Measurements from ENCODE around the gene PKDREJ.
A peak's percentile ranks its signal among the peaks of the same experiment; 100 is the strongest.

The PKDREJ gene

DNA sequence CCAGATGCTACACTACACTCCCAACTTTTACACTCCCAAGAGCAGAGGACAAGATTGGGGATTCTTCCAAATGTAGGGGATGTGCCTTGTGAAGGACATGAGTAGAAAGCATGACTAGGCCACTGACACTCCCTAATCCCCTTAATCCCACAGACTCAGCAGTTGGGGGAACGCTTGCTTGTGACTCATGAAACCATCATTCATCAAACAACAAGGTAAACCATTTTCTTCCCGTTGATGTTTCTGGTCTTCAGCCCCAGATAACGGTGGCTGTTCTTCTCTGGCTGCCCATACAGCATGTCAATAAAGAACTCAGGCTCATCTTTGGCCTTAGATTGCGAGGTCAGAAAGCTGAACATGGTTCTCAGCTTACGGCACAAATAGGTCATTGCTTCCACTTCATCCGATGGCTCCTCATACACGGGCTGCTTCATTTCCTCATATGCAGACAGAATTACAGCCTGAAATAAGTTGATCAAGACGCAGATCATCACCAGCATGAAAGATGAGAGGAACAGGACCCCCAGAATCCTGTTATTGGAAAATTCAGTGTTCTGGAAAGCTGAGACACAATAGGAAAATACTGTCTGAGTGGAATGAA, 6.7 kb downstream of the PKDREJ start:
- TF ChIP-seq CTBP1 (IDR thresholded peaks at IDR 0.05; ENCODE audit: borderline replicate concordance) (no peak), LEF1 (IDR thresholded peaks at IDR 0.05; ENCODE audit: borderline replicate concordance) (no peak), ARNT (IDR thresholded peaks at IDR 0.05) (no peak), SUZ12 (IDR thresholded peaks at IDR 0.05) (no peak), BHLHE40 (IDR thresholded peaks at IDR 0.05; ENCODE audit: borderline replicate concordance) (no peak), FOXK2 (IDR thresholded peaks at IDR 0.05) (no peak), L3MBTL2 (conservative IDR thresholded peaks at IDR 0.05) (no peak), TARDBP (IDR thresholded peaks at IDR 0.05) (no peak)
- no peak for DNase-seq (ENCODE audit: extremely low spot score)
- ChIA-PET CTCF (no interaction called here), POLR2A (no interaction called here)

DNA sequence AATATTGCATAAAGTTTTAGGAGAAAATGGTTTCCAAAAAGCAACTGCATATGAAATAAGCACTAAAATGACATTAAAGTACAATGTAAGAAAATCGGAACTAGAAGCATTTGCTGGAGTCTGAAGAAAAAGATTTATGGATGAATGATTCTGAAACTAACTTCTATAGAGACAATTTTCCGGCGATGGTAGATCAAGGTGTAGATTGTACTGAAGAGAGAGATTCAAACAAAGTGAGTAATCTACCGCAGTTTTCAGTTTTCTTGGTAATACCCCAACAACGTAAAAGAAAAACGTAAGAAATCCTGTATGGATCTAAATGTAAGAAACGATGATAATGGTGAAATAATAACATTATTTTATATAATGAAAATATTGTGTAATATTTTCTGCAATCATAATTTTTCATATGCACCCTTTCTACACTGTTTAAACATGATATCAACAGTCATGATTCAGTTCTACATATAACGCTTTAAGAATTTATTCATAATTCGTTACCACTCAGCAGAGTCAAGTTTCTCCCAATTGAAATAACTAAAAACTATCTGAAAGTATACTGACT, 11.2 kb downstream of the PKDREJ start:
- CTCF ChIA-PET = no interaction called here
- DNase-seq (ENCODE audit: extremely low spot score) = no peak

DNA sequence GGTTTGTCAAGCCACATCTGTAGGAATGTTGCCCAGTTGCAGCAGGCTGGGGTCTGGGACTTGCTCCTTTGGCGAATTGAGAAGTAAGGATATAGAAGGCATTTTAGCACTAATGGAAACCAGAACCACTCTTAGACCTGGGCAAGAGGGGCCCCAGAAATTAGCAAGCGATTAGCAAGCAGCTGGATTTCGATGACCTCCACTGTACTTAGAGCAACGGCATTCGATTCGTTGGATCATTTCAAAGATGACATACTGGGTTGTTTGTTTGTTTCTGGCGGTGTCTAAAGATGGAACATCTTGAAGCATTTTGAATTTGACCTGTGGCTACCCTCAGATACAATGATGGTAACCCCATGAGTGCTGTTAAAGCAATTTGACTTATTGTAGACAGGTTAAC, 11.9 kb downstream of the PKDREJ start:
- TF ChIP-seq TARDBP (IDR thresholded peaks at IDR 0.05) (no peak), SP1 (IDR thresholded peaks at IDR 0.05) (no peak), HDGF (IDR thresholded peaks at IDR 0.05; ENCODE audit: borderline replicate concordance) (no peak), ARNT (IDR thresholded peaks at IDR 0.05) (no peak), FOXK2 (IDR thresholded peaks at IDR 0.05) (no peak), SUZ12 (IDR thresholded peaks at IDR 0.05) (no peak), CTBP1 (IDR thresholded peaks at IDR 0.05; ENCODE audit: borderline replicate concordance) (no peak), LEF1 (IDR thresholded peaks at IDR 0.05; ENCODE audit: borderline replicate concordance) (no peak), ELF4 (IDR thresholded peaks at IDR 0.05) (no peak), FOXA1 (IDR thresholded peaks at IDR 0.05) (no peak), L3MBTL2 (conservative IDR thresholded peaks at IDR 0.05) (no peak), FOXM1 (IDR thresholded peaks at IDR 0.05; ENCODE audit: borderline replicate concordance) (no peak), NFRKB (IDR thresholded peaks at IDR 0.05) (no peak), ZNF384 (IDR thresholded peaks at IDR 0.05) (no peak), BHLHE40 (IDR thresholded peaks at IDR 0.05; ENCODE audit: borderline replicate concordance) (no peak)
- TF ChIP-seq, protein P1, sequence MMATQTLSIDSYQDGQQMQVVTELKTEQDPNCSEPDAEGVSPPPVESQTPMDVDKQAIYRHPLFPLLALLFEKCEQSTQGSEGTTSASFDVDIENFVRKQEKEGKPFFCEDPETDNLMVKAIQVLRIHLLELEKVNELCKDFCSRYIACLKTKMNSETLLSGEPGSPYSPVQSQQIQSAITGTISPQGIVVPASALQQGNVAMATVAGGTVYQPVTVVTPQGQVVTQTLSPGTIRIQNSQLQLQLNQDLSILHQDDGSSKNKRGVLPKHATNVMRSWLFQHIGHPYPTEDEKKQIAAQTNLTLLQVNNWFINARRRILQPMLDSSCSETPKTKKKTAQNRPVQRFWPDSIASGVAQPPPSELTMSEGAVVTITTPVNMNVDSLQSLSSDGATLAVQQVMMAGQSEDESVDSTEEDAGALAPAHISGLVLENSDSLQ (IDR thresholded peaks at IDR 0.05) = no peak
- POLR2A ChIA-PET = interaction anchor here (1.6 kb wide), 1 partner anchor 50 kb away, joined by 6 read pairs; no protein-coding TSS in a partner anchor
- CTCF ChIA-PET = interaction anchor here (0.9 kb wide), 1 partner anchor 48 kb away, joined by 3 read pairs; no protein-coding TSS in a partner anchor
- no peak for DNase-seq (ENCODE audit: extremely low spot score)

More for the DNA sequence above, 11.2 kb downstream of the PKDREJ start:
- POLR2A ChIA-PET = no interaction called here
- TF ChIP-seq BHLHE40 (IDR thresholded peaks at IDR 0.05; ENCODE audit: borderline replicate concordance) (no peak), SP1 (IDR thresholded peaks at IDR 0.05) (no peak), FOXA1 (IDR thresholded peaks at IDR 0.05) (no peak), L3MBTL2 (conservative IDR thresholded peaks at IDR 0.05) (no peak), SUZ12 (IDR thresholded peaks at IDR 0.05) (no peak), LEF1 (IDR thresholded peaks at IDR 0.05; ENCODE audit: borderline replicate concordance) (no peak), ZNF384 (IDR thresholded peaks at IDR 0.05) (no peak), NFRKB (IDR thresholded peaks at IDR 0.05) (no peak), FOXK2 (IDR thresholded peaks at IDR 0.05) (no peak), TARDBP (IDR thresholded peaks at IDR 0.05) (no peak), FOXM1 (IDR thresholded peaks at IDR 0.05; ENCODE audit: borderline replicate concordance) (no peak), CTBP1 (IDR thresholded peaks at IDR 0.05; ENCODE audit: borderline replicate concordance) (no peak)
- TF ChIP-seq, protein P1 (IDR thresholded peaks at IDR 0.05) = no peak

DNA sequence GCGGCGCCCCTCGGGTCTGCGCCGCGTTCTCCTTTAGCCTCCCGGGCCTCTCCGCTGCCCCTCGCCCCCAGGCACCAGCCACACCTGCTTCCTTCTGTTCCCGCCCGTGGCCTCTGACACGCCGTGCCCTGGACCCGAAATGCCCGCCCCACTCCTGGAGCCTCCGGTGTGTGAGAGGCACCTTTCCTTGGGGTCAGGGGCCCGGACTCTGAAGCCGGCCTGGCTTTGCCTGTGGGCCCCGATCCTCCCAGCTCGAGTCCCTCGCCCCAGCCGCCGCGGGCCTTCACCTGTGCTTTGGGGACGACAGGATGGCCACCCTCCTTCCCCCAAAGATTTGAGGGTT, 12.4 kb downstream of the PKDREJ start:
- DNase-seq (ENCODE audit: extremely low spot score) = no peak
- CTCF ChIA-PET = interaction anchor here (0.9 kb wide), 1 partner anchor 49 kb away, joined by 3 read pairs; no protein-coding TSS in a partner anchor
- no peak for TF ChIP-seq ZNF384 (IDR thresholded peaks at IDR 0.05)
- no peak for TF ChIP-seq ELF4 (IDR thresholded peaks at IDR 0.05)
- TF ChIP-seq SP1 (IDR thresholded peaks at IDR 0.05) = no peak
- no peak for TF ChIP-seq L3MBTL2 (conservative IDR thresholded peaks at IDR 0.05)
- TF ChIP-seq ARNT (IDR thresholded peaks at IDR 0.05) = no peak
- no peak for TF ChIP-seq TARDBP (IDR thresholded peaks at IDR 0.05)
- no peak for TF ChIP-seq SUZ12 (IDR thresholded peaks at IDR 0.05)
- no peak for TF ChIP-seq NFRKB (IDR thresholded peaks at IDR 0.05)
- no peak for TF ChIP-seq LEF1 (IDR thresholded peaks at IDR 0.05; ENCODE audit: borderline replicate concordance)
- no peak for TF ChIP-seq FOXK2 (IDR thresholded peaks at IDR 0.05)
- no peak for TF ChIP-seq FOXA1 (IDR thresholded peaks at IDR 0.05)
- TF ChIP-seq BHLHE40 (IDR thresholded peaks at IDR 0.05; ENCODE audit: borderline replicate concordance) = no peak
- TF ChIP-seq CTBP1 (IDR thresholded peaks at IDR 0.05; ENCODE audit: borderline replicate concordance) = no peak
- TF ChIP-seq HDGF (IDR thresholded peaks at IDR 0.05; ENCODE audit: borderline replicate concordance) = no peak
- TF ChIP-seq, protein P1 (IDR thresholded peaks at IDR 0.05) = no peak
- TF ChIP-seq FOXM1 (IDR thresholded peaks at IDR 0.05; ENCODE audit: borderline replicate concordance) = no peak
- POLR2A ChIA-PET = interaction anchor here (0.9 to 1.6 kb wide), 12 partner anchors 9 to 128 kb away, joined by 3 to 11 read pairs (median 6); partner anchors contain the start of genes GTSE1, TRMU and TTC38

DNA sequence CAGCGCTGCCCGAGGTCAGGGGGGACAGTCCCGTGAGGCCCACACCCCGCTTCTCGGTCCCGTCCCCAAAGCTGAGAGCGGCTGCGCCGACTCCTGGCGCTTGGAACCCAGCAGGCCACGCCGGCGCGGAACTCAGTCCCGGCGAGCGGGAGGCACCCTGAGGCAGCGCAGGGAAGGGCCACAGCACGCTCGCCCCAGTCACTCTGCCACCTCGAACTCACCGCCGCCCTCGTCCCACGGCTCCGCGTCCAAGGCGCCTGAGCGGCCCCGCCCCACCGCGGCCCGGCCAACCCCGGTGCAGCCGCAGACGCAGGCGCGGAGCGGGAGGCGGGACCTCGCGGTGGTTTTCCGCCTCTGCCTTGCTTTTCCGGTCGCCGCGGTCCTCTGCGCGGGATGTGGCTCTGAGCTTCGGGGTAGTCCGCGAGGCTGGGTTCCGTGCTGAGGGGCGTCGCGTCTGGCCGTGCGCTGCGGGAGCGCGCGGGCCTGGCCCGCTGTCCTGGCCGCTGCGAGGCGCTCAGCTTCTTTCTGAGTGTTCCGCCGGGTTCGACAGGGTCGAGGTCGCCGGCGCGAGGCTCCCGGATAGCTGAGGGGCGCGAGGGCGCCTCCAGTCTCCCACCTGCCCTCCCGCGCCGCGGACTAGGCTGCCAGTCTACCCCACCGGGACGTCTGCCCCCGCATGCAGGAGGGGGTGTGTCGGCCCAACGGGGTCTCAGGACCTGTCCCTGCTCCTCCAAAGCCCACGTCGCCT, 12.9 kb downstream of the PKDREJ start, which contains the start of gene CDPF1:
TSS of gene CDPF1 (minus strand) at position 259 of the 748 bp plus-strand sequence. CDS start 2,009 bp downstream, outside the sequence.
- CTCF ChIA-PET = interaction anchor here (0.9 kb wide), 1 partner anchor 49 kb away, joined by 3 read pairs; no protein-coding TSS in a partner anchor
- TF ChIP-seq ZNF384 (IDR thresholded peaks at IDR 0.05) (no peak), SUZ12 (IDR thresholded peaks at IDR 0.05) (no peak), FOXM1 (IDR thresholded peaks at IDR 0.05; ENCODE audit: borderline replicate concordance) (no peak), CTBP1 (IDR thresholded peaks at IDR 0.05; ENCODE audit: borderline replicate concordance) (no peak), BHLHE40 (IDR thresholded peaks at IDR 0.05; ENCODE audit: borderline replicate concordance) (no peak), ARNT (IDR thresholded peaks at IDR 0.05) (no peak), ELF4 (IDR thresholded peaks at IDR 0.05) (peak; percentile 21; the same call in 1 of the 2 replicates), HDGF (IDR thresholded peaks at IDR 0.05; ENCODE audit: borderline replicate concordance) (no peak), FOXK2 (IDR thresholded peaks at IDR 0.05) (no peak), SP1 (IDR thresholded peaks at IDR 0.05) (no peak), FOXA1 (IDR thresholded peaks at IDR 0.05) (no peak), LEF1 (IDR thresholded peaks at IDR 0.05; ENCODE audit: borderline replicate concordance) (no peak), TARDBP (IDR thresholded peaks at IDR 0.05) (no peak), L3MBTL2 (conservative IDR thresholded peaks at IDR 0.05) (peak; percentile 96)
- TF ChIP-seq, protein P1 (IDR thresholded peaks at IDR 0.05) = no peak
- DNase-seq (ENCODE audit: extremely low spot score) = peak; percentile 87
- POLR2A ChIA-PET = interaction anchor here (0.6 to 1.8 kb wide), 16 partner anchors 10 to 128 kb away, joined by 3 to 11 read pairs (median 4); partner anchors contain the start of genes GTSE1, TRMU and TTC38

Data from HEK293T (cell line).